H1 (cell line): ENCODE results near the gene TCF4. TPM values are rescaled to one million over a fixed set of nuclear protein-coding genes. Genes with fewer than 3 reads are reported as not detected.

Experiments used
- CHD2 ChIP-seq: IDR thresholded peaks from 2 replicates; pipeline ENCODE4 v1.6.1; 2012; ENCODE audit warnings: low read length, improper control_type of control experiment
- GABPA ChIP-seq: IDR thresholded peaks from 2 replicates; pipeline ENCODE4 v1.6.1; 2011; ENCODE audit warnings: mild to moderate bottlenecking, low read length, moderate library complexity, borderline replicate concordance; ENCODE audit not compliant: insufficient read depth
- GTF2F1 ChIP-seq: IDR thresholded peaks from 2 replicates; pipeline ENCODE4 v1.6.1; 2012; ENCODE audit warnings: low read depth, low read length, improper control_type of control experiment, borderline replicate concordance
- POLR2AphosphoS5 ChIP-seq: IDR thresholded peaks from 2 replicates; pipeline ENCODE4 v1.6.1; 2011; ENCODE audit warnings: low read depth, low read length
- RFX5 ChIP-seq: IDR thresholded peaks from 2 replicates; pipeline ENCODE4 v1.6.1; 2011; ENCODE audit warnings: low read depth, low read length, improper control_type of control experiment, borderline replicate concordance
- SAP30 ChIP-seq: fragments of 300-600 bp; sonication (generic); IDR thresholded peaks from 2 replicates; pipeline ENCODE4 v1.7.1; 2012; ENCODE audit warnings: low read length, moderate library complexity, mild to moderate bottlenecking, inconsistent platforms; ENCODE audit not compliant: insufficient read depth, insufficient replicate concordance
- SP2 ChIP-seq: IDR thresholded peaks from 2 replicates; pipeline ENCODE4 v1.6.1; 2012; ENCODE audit warnings: mild to moderate bottlenecking, low read length, inconsistent platforms
- SP4 ChIP-seq: IDR thresholded peaks from 2 replicates; pipeline ENCODE4 v1.6.1; 2012; ENCODE audit warnings: low read length, inconsistent platforms
- YY1 ChIP-seq: IDR thresholded peaks from 2 replicates; pipeline ENCODE4 v1.6.1; 2011; ENCODE audit warnings: low read depth, mild to moderate bottlenecking, low read length
- polyA plus RNA-seq, 7 experiments: library from polyadenylated mRNA; depleted of rRNA in 3 of 7; stranded (reverse) in 5 of 7; unstranded in 2 of 7; fragments of >200 nt in 5 of 7; fragments of 200-250 nt in 2 of 7; gene quantifications; 1 replicate in 5 of 7; 2 replicates in 1 of 7; 4 replicates in 1 of 7; pipeline versions ENCODE4 v1.2.1 to v1.2.3, GENCODE V29; 2011 to 2013; ENCODE audit warnings: missing spikeins in 2 of 7, mixed read lengths in 2 of 7
- total RNA-seq: library from RNA; stranded (reverse); fragmentation: NEBNext Ultra II Directional; extraction: Animal tissue kit (Norgen Biotek cat#: 25700); gene quantifications from 2 replicates; pipeline ENCODE4 v1.2.1, GENCODE V29; 2021
- TF ChIP-seq, protein P1 (sequence below): fragments of 300-600 bp; sonication (generic); IDR thresholded peaks from 2 replicates; pipeline ENCODE4 v1.7.1; 2012; ENCODE audit warnings: low read length, moderate library complexity, mild to moderate bottlenecking, inconsistent platforms; ENCODE audit not compliant: insufficient replicate concordance
- TF ChIP-seq, protein P2 (sequence below): IDR thresholded peaks from 2 replicates; pipeline ENCODE4 v1.6.1; 2012; ENCODE audit warnings: inconsistent platforms
- TF ChIP-seq, protein P3 (sequence below): IDR thresholded peaks from 2 replicates; pipeline ENCODE4 v1.6.1; 2011; ENCODE audit warnings: low read depth, mild to moderate bottlenecking, low read length; ENCODE audit not compliant: insufficient read depth

The TCF4 gene
- total and polyA plus RNA-seq, 2 of the 8 experiments (the other 6 are each of a cell fraction or from before 2014, with no cell fraction given) = 59.3 to 118 TPM

DNA sequence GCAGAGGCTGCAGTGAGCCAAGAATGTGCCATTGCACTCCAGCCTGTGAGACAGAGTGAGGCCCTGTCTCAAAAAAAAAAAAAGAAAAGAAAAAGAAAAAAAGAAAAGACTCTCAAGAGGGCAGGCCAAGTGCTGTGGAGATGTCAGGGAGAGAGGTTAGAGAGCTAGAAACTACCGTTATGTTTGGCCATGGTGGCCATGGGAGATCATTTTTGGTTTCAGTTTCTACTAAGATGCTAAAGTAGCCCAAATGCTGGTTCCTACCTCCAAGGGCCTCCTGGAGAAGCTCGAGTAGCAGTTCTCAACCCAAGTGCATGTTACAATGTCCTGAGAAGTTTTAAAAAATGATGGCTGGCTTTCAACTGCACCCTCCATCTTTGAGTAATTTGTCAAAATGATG lies 47.4 kb upstream of the TCF4 start (continued):
- TF ChIP-seq, protein P1, sequence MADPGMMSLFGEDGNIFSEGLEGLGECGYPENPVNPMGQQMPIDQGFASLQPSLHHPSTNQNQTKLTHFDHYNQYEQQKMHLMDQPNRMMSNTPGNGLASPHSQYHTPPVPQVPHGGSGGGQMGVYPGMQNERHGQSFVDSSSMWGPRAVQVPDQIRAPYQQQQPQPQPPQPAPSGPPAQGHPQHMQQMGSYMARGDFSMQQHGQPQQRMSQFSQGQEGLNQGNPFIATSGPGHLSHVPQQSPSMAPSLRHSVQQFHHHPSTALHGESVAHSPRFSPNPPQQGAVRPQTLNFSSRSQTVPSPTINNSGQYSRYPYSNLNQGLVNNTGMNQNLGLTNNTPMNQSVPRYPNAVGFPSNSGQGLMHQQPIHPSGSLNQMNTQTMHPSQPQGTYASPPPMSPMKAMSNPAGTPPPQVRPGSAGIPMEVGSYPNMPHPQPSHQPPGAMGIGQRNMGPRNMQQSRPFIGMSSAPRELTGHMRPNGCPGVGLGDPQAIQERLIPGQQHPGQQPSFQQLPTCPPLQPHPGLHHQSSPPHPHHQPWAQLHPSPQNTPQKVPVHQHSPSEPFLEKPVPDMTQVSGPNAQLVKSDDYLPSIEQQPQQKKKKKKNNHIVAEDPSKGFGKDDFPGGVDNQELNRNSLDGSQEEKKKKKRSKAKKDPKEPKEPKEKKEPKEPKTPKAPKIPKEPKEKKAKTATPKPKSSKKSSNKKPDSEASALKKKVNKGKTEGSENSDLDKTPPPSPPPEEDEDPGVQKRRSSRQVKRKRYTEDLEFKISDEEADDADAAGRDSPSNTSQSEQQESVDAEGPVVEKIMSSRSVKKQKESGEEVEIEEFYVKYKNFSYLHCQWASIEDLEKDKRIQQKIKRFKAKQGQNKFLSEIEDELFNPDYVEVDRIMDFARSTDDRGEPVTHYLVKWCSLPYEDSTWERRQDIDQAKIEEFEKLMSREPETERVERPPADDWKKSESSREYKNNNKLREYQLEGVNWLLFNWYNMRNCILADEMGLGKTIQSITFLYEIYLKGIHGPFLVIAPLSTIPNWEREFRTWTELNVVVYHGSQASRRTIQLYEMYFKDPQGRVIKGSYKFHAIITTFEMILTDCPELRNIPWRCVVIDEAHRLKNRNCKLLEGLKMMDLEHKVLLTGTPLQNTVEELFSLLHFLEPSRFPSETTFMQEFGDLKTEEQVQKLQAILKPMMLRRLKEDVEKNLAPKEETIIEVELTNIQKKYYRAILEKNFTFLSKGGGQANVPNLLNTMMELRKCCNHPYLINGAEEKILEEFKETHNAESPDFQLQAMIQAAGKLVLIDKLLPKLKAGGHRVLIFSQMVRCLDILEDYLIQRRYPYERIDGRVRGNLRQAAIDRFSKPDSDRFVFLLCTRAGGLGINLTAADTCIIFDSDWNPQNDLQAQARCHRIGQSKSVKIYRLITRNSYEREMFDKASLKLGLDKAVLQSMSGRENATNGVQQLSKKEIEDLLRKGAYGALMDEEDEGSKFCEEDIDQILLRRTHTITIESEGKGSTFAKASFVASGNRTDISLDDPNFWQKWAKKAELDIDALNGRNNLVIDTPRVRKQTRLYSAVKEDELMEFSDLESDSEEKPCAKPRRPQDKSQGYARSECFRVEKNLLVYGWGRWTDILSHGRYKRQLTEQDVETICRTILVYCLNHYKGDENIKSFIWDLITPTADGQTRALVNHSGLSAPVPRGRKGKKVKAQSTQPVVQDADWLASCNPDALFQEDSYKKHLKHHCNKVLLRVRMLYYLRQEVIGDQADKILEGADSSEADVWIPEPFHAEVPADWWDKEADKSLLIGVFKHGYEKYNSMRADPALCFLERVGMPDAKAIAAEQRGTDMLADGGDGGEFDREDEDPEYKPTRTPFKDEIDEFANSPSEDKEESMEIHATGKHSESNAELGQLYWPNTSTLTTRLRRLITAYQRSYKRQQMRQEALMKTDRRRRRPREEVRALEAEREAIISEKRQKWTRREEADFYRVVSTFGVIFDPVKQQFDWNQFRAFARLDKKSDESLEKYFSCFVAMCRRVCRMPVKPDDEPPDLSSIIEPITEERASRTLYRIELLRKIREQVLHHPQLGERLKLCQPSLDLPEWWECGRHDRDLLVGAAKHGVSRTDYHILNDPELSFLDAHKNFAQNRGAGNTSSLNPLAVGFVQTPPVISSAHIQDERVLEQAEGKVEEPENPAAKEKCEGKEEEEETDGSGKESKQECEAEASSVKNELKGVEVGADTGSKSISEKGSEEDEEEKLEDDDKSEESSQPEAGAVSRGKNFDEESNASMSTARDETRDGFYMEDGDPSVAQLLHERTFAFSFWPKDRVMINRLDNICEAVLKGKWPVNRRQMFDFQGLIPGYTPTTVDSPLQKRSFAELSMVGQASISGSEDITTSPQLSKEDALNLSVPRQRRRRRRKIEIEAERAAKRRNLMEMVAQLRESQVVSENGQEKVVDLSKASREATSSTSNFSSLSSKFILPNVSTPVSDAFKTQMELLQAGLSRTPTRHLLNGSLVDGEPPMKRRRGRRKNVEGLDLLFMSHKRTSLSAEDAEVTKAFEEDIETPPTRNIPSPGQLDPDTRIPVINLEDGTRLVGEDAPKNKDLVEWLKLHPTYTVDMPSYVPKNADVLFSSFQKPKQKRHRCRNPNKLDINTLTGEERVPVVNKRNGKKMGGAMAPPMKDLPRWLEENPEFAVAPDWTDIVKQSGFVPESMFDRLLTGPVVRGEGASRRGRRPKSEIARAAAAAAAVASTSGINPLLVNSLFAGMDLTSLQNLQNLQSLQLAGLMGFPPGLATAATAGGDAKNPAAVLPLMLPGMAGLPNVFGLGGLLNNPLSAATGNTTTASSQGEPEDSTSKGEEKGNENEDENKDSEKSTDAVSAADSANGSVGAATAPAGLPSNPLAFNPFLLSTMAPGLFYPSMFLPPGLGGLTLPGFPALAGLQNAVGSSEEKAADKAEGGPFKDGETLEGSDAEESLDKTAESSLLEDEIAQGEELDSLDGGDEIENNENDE = no peak
- TF ChIP-seq GTF2F1 = no peak
- no peak for TF ChIP-seq SAP30
- no peak for TF ChIP-seq RFX5
- no peak for TF ChIP-seq GABPA
- no peak for TF ChIP-seq CHD2
- no peak for TF ChIP-seq SP2
- TF ChIP-seq, protein P2, sequence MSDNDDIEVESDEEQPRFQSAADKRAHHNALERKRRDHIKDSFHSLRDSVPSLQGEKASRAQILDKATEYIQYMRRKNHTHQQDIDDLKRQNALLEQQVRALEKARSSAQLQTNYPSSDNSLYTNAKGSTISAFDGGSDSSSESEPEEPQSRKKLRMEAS = no peak
- no peak for TF ChIP-seq SP4
- no peak for TF ChIP-seq YY1
- no peak for TF ChIP-seq POLR2AphosphoS5
- TF ChIP-seq, protein P3, sequence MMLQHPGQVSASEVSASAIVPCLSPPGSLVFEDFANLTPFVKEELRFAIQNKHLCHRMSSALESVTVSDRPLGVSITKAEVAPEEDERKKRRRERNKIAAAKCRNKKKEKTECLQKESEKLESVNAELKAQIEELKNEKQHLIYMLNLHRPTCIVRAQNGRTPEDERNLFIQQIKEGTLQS = no peak
